HG02870 (cell line): Measurements from ENCODE around the gene ADGRG2.
"Not testable (repeated sequence)": the region's sequence is repeated elsewhere in the genome, so short reads cannot be mapped to it uniquely, and the experiment has no call there.

ENCODE experiments used
- ATAC-seq: cut with Tn5 transposase; IDR thresholded peaks from one replicate; pipeline ENCODE4 v1.9.1; 2021; ENCODE audit warnings: mild to moderate bottlenecking, moderate library complexity; ENCODE audit not compliant: unreplicated experiment

ADGRG2 gene

GRCh38 chrX:19085666-19086065 is 36.6 kb downstream of the ADGRG2 start:
- no peak for ATAC-seq

GRCh38 chrX:19075754-19076153 is 46.5 kb downstream of the ADGRG2 start:
- ATAC-seq = peak; percentile 50

DNA sequence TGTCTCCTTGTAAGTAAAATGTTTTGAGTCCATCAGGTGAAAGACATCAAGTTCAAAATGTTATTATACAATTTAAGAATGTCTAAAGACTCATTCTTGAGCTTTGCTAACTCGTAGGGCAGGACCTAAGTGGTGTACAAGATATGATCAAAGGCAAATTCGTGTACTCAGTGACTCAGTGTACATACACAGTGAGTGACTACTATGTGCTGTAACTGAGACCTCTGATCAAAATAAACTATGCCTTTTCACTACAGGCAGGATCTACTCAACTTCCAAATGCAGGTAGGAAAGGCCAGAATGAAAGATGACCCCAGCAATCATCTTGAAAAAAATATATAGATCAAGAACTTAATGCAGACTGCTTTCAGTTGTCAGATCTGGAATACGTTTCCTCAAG is 49.9 kb downstream of the ADGRG2 start:
- ATAC-seq = no peak

DNA sequence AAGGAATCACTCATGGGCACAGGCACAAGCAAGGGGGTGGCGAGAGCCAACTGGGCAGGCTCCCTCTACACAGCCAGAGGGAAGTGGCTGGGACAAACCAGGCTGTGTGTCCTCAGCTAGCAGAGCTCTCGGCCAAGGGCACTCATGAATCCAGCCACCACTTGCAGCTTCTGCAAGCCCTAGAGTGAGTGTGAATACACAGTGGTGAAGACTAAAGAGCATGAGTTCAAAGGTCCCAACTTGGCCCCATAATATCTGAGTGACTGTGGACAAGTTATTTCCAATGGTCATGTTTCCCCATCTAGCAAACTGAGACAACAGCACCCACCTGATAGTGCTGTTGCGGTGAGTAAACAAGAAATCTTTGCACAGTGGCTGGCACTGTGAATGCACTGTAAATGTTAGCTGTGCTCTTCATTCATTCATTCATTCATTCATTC is 51.7 kb downstream of the ADGRG2 start:
- ATAC-seq = no peak

DNA sequence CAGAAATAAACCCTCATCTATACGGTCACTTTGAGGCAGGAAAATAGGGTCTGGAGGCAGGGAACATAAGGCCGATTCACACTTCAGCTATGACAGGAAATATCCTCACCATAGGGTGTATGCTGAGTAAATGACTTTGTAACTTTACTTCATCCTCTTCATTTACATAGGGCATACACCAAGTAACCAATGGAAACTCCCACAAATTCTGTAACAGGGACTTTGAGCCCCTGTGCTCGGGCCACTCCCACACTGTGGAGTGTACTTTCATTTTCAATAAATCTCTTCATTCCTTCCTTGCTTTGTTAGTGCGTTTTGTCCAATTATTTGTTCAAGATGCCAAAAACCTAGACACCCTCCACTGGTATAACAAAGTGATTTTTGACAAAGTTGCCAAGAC is 55.3 kb downstream of the ADGRG2 start:
- ATAC-seq = not testable (repeated sequence)

DNA sequence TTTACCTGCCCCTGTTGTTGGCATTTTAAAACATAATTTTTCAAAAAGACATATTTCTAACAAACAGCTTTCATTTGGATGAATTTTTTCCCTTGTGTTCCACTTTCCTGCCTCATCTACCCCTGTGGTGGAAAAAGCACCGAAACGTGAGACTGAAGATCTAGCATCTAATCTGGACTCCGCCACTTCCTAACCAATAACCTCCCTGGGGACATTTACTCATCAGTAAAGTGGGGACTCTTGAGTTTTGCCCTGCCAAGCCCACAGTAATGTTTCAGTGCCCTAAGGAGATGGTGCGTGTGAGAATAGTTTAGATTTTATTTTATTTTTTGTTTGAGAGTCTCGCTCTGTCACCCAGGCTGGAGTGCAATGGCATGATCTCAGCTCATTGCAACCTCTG is 56.7 kb downstream of the ADGRG2 start:
- ATAC-seq = no peak

- no peak for ATAC-seq
Observed at GRCh38 chrX:19064175-19064574, 58.1 kb downstream of the ADGRG2 start.

DNA sequence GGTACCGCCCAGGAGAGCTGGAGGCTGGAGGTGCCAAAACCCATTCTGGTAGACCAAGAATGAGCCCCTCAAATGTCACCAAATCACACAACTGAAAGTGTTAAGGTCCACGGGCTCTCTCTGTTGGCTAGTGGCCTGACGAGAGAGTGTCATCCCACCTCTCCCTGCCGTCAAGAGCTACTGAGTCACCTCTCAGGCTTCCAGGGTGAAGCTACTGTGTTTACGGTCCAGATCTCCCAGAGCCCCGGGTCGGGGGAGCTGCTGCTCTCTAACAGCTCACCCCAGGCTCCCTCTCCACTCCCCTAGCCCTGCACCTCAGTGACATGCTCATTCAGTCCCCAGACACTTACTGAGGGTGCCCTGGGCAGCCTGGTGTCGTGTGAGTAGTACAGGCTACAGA is 59.2 kb downstream of the ADGRG2 start:
- ATAC-seq = no peak

GRCh38 chrX:19059067-19059466 is 63.2 kb downstream of the ADGRG2 start:
- ATAC-seq = no peak

DNA sequence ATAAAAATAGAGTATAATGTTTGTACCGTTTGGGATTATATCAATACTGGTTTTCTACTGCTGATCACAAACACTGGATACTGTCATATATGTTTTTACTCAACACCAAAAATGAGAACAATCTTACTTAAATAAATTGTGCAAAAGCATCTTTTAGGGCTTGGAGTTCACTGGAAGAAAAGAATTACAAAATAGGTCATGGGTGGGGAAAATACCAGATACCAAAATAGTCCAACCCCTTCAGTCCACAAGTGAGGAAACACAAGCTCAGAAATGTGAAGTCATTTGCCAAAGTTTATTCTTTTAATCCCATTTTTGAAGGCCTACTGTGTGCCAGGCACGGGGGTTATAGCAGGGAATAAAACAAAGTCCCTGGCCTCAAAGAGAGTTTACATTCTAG is 64.4 kb downstream of the ADGRG2 start:
- ATAC-seq = no peak

DNA sequence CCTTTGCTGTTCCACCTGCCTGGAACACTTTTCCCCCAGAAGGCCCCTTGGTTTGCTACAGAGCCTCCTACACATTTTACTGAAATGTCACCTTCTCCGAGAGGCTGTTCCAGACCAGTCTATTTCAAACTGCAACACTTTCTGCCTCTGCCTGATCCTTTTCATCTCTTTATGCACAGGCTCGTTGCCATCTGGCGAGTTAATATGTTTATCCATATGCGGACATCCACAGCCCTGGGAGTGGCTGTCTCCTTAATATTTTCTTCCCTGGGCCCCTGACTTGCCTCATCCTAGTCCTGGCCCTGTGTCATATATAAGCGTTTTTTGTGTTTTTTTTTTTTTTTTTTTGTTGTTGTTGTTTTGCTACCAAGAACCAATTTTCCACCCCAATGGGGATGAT is 73.2 kb downstream of the ADGRG2 start:
- ATAC-seq = no peak

- ATAC-seq = no peak
Observed at GRCh38 chrX:19046343-19047215, 75.7 kb downstream of the ADGRG2 start.

DNA sequence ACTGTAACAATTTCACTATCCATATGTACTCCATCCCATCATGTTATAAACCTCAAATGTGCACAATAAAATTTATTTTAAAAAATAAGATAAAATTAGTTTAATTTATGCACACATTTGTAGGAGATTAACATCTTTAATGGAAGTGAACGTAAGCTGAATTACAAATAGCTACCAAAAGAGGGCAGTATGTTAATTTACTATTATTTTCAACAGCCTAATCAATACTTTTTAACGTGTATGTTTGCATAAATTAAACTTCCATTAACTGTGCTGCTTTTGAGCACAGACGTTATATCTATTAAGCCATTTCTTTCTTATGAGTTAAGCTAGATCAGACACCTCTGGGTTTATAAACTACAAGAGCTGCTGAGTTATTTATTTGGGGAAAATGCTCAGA is 81.9 kb downstream of the ADGRG2 start:
- no peak for ATAC-seq

DNA sequence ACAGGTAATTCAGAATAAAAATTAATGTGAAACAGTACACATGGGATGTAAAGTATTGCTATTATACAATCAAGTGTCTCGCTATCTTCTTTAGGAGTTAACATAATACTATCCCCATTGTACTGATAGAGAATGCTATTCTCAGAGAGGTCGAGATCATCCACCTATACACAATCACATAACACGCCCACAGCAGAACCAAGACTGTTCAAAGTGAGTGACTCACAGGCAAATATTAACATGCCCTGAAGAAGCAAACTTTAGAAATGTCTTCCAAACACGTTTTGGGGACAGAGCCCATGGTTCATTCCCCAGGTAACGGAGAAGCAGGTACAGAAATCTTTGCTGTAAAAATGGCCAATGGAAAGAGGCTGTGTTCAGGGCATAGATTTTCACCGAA is 88.2 kb downstream of the ADGRG2 start:
- ATAC-seq = no peak

- no peak for ATAC-seq
Observed at GRCh38 chrX:19030805-19031204, 91.5 kb downstream of the ADGRG2 start.

DNA sequence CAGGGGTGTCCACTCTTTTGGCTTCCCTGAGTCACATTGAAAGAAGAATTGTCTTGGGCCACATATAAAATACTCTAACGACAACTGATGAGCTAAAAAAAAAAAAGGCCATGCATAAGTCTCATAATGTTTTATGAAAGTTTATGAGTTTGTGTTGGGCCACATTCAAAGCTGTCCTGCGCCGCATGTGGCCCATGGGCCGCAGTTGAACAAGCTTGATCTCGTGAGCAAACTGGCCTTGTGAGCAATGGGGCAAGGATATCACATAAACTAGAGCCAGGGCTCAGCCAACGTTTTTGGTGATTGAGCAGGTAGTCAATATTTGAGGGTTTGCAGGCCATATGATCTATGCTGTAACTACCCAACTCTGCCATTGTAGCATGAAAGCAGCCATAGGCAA is 93.7 kb downstream of the ADGRG2 start:
- no peak for ATAC-seq

- ATAC-seq = no peak
Observed at GRCh38 chrX:19024366-19024765, 97.9 kb downstream of the ADGRG2 start.

DNA sequence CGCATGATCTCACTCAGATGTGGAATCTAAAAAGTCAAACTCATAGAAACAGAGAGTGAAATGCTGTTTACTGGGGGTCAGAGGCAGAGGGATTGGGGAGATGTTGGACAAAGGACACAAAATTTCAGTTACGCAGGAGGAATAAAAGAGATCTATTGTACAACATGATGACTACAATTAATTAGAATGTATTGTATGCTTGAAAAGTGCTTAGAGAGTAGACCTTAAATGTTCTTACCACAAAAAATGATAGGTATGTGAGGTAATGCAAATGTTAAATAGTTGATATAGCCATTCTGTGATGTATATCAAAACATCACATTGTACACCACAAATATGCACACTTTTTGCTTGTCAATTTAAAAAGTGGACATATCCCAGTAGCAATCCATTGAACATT is 102.3 kb downstream of the ADGRG2 start:
- no peak for ATAC-seq

DNA sequence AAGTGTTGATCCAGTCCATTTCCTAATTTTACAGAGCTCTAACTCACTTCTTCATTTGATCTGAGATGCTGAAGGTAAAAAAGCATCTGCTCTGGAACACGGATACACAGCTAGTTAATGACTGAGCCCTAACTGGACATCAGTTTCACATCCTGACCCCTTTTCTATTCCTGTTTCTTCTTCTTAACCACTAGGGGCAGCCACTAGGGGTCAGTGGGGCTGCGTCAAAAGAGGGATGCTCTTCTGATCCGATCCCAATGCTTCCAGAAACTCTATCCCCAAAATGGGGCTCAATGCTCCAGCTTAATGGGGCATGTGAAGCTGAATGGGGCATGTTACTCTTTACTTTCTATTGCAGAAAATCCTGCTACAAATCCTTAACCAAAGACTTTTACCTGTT is 105.0 kb downstream of the ADGRG2 start:
- ATAC-seq = no peak

GRCh38 chrX:19016614-19017013 is 105.7 kb downstream of the ADGRG2 start:
- not testable (repeated sequence) for ATAC-seq

GRCh38 chrX:19007868-19008267 is 114.4 kb downstream of the ADGRG2 start:
- no peak for ATAC-seq

DNA sequence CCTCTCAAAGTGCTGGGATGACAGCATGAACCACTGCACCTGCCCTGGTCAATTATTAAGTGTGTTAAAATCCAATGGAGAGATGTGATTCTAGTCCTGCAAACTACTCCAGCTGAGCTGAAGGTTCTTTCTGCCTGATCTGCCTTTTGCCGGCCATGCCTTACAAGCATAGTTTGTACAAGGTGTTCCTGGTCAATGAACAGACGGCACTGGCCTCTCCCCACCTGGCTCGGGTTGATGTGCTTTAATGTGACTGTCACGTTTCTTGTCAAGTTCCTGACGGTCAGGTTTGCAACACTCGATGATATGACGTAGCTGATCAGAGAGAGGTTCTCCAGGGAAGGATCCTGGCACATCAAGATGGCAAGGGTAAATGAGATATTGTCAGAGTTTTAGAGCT is 115.3 kb downstream of the ADGRG2 start:
- no peak for ATAC-seq

DNA sequence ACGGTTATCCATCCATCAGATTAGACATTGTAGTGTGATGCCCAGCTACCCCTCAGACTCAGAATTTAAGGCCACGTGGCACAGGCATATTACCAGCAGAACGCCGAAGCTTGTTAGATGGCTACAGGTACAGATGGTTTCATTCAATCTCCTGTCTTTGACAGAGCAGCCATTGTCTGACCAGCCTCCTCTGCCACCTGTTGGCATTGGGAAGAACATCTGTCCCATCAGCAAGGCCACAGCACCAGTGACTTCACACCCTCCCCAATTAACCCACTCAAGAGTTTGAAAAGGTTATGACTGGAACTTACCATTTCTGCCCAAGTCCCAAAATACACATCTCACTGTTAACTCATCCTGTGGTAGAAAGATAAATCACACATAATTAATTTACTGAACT is 116.4 kb downstream of the ADGRG2 start:
- ATAC-seq = no peak
